Type B pancreatic cell (in vitro differentiated cells): ENCODE data around the gene PIK3IP1. TPM values are rescaled to one million over a fixed set of nuclear protein-coding genes. Genes with fewer than 3 reads are reported as not detected.
"Not testable (repeated sequence)": the region's sequence is repeated elsewhere in the genome, so short reads cannot be mapped to it uniquely, and the experiment has no call there.

ENCODE experiments used
- DNase-seq: peaks from one replicate; pipeline ENCODE4 v3.0.0; 2021; ENCODE audit warnings: mixed read lengths; ENCODE audit not compliant: unreplicated experiment; ENCODE audit errors: extremely low spot score
- H3K27ac Mint-ChIP-seq: 2 replicates; pipeline ENCODE4 v1.8.0; 2021; ENCODE audit warnings: mild to moderate bottlenecking, mixed read lengths
- H3K27me3 Mint-ChIP-seq: 2 replicates; pipeline ENCODE4 v1.8.0; 2021; ENCODE audit warnings: mixed read lengths
- H3K36me3 Mint-ChIP-seq: 2 replicates; pipeline ENCODE4 v1.8.0; 2021; ENCODE audit warnings: mixed read lengths
- H3K4me1 Mint-ChIP-seq: one replicate; pipeline ENCODE4 v1.8.0; 2021; ENCODE audit warnings: mixed read lengths; ENCODE audit not compliant: unreplicated experiment
- H3K4me3 Mint-ChIP-seq: 2 replicates; pipeline ENCODE4 v1.8.0; 2021; ENCODE audit warnings: mild to moderate bottlenecking, mixed read lengths
- H3K9me3 Mint-ChIP-seq: 2 replicates; pipeline ENCODE4 v1.8.0; 2021; ENCODE audit warnings: mixed read lengths
- CTCF ChIP-seq: fragments of 200-600 bp; sonication (generic); conservative IDR thresholded peaks from 2 replicates; pipeline ENCODE4 v1.5.0; 2021; ENCODE audit warnings: antibody characterized with exemption, mild to moderate bottlenecking
- total RNA-seq: library from RNA; stranded (reverse); gene quantifications from 2 replicates; pipeline ENCODE4 v1.2.1, GENCODE V29; 2021; ENCODE audit warnings: low replicate concordance

Gene PIK3IP1
- total RNA-seq, 1 donor from 2014 or later: 21.0 TPM

DNA sequence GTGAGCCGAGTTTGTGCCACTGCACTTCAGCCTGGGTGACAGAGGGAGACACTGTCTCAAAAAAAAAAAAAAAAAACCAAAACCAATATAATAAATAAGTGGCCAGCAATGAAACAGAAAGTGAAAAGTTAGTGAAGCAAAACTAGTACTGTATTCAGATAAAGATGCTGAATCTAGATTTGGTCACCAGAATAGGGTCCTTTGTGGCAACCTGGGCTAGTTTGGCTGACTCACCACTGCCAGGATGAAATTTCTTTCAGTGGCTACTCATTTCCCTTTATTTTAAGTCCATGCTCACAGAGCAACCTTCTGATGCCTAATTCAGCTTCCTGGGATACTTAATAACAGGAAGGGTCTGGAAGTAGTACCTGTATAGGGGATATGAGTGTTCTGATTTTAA, 54.2 kb downstream of the PIK3IP1 start:
- no peak overlapping the region for H3K27ac Mint-ChIP-seq
- H3K4me1 Mint-ChIP-seq: peaks cover 6% of the 10 kb centered on the region
- peaks cover 4% of the 10 kb centered on the region for H3K36me3 Mint-ChIP-seq
- no peak for DNase-seq
- H3K27me3 Mint-ChIP-seq: no peaks in the 10 kb centered on the region
- no peaks in the 10 kb centered on the region for H3K9me3 Mint-ChIP-seq
- TF ChIP-seq CTCF: no peak
- H3K4me3 Mint-ChIP-seq: no peak overlapping the region

- not testable (repeated sequence) for H3K4me1 Mint-ChIP-seq, H3K36me3 Mint-ChIP-seq, H3K4me3 Mint-ChIP-seq, DNase-seq, H3K9me3 Mint-ChIP-seq, H3K27ac Mint-ChIP-seq, H3K27me3 Mint-ChIP-seq
Measured at GRCh38 chr22:31236044-31236443, 56.2 kb downstream of the PIK3IP1 start.

DNA sequence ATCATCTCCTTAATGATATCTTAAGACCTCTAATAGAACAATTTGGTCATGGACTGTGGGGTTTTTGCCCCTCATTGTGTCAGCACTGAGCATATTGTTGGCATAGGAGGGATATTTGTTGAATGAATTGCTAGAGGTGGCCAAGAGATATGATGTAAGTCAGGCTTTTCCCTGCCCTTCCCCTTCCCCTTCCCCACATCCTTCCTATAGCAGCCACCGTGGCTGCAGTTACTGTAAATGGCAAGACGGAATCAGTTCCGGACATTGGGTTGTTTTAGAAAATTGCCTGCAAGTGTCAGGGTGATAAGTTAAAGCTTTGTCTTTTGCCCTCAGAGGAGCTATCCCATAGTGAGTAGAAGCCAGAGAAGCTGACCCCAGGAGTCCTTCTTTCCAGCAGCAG, 57.2 kb downstream of the PIK3IP1 start:
- no peaks in the 10 kb centered on the region for H3K27me3 Mint-ChIP-seq
- no peak overlapping the region for H3K4me3 Mint-ChIP-seq
- no peaks in the 10 kb centered on the region for H3K9me3 Mint-ChIP-seq
- peaks cover 4% of the 10 kb centered on the region for H3K36me3 Mint-ChIP-seq
- H3K4me1 Mint-ChIP-seq: peaks cover 12% of the 10 kb centered on the region
- DNase-seq: no peak
- no peak overlapping the region for H3K27ac Mint-ChIP-seq
- TF ChIP-seq CTCF: no peak

DNA sequence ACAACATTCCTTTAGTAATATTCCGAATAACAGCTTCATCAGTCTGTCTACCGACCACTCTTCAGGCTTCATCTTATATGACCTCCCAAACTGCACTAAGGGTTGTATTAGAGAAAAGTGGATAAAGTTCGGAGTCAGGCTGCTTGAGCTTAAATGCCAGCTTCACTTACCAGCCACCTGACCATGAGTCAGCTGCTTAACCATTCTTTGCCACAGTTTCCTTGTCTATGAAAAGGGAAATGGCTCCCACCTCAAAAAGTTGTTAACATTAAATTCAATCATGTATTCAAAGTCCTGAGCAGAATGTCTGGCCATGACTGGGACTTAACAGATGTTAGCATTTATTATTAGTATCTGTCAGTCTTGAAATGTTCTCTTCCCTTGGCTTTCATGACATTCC, 59.3 kb downstream of the PIK3IP1 start:
- Mint-ChIP-seq H3K27ac (no peak overlapping the region), H3K4me3 (no peak overlapping the region)
- TF ChIP-seq CTCF: no peak

More for the DNA sequence above, 59.3 kb downstream of the PIK3IP1 start:
- H3K4me1 Mint-ChIP-seq: peaks cover 26% of the 10 kb centered on the region
- no peaks in the 10 kb centered on the region for H3K9me3 Mint-ChIP-seq
- no peaks in the 10 kb centered on the region for H3K27me3 Mint-ChIP-seq
- DNase-seq: no peak
- no peaks in the 10 kb centered on the region for H3K36me3 Mint-ChIP-seq

Other genes with a start within 250 kb of the PIK3IP1 start
- 27.1 and 54.0 TPM in 2 replicates for gene SMTN, start 211.2 kb downstream of the PIK3IP1 start, total RNA-seq
- gene SELENOM, start 184.9 kb downstream of the PIK3IP1 start, total RNA-seq: 13.7 and 22.4 TPM in 2 replicates
- gene INPP5J, start 169.5 kb downstream of the PIK3IP1 start, total RNA-seq: 8.7 and 9.3 TPM in 2 replicates
- 0.14 and 0.75 TPM in 2 replicates for gene PLA2G3, start 152.0 kb downstream of the PIK3IP1 start, total RNA-seq
- gene RNF185, start 132.3 kb downstream of the PIK3IP1 start, total RNA-seq: 32.6 and 41.2 TPM in 2 replicates
- 46.6 and 127 TPM in 2 replicates for gene LIMK2, start 80.2 kb downstream of the PIK3IP1 start, total RNA-seq
- gene PATZ1, start 53.9 kb upstream of the PIK3IP1 start, total RNA-seq: 40.9 and 57.8 TPM in 2 replicates
- gene DRG1, start 107.1 kb upstream of the PIK3IP1 start, total RNA-seq: 72.9 and 74.1 TPM in 2 replicates
- gene EIF4ENIF1, start 197.4 kb upstream of the PIK3IP1 start, total RNA-seq: 38.8 and 42.6 TPM in 2 replicates
- 28.7 and 50.3 TPM in 2 replicates for gene SFI1, start 204.0 kb upstream of the PIK3IP1 start, total RNA-seq